Breast epithelium (tissue), 3 donors: ENCODE measurements around the gene NADK.

ENCODE experiments used
- CTCF ChIP-seq, 3 donors: fragments of 450-650 bp; IDR thresholded peaks; one replicate each; pipeline ENCODE4 v1.5.1; 2016 to 2017; ENCODE audit warnings: antibody characterized with exemption in 3 of 3, mild to moderate bottlenecking in 3 of 3, moderate library complexity in 3 of 3
- POLR2AphosphoS5 ChIP-seq, 3 donors: sonication (generic); formaldehyde crosslinking; IDR thresholded peaks; one replicate each; pipeline ENCODE4 v1.6.1; 2017; ENCODE audit warnings: antibody characterized with exemption in 3 of 3

- TF ChIP-seq CTCF (IDR thresholded peaks at IDR 0.05) (no peak), POLR2AphosphoS5 (IDR thresholded peaks at IDR 0.05) (no peak)
Measured at GRCh38 chr1:1755852-1756251, 22.4 kb downstream of the NADK start.
